T-helper 2 cell treated with Interferon-gamma antibody and Interleukin-4, amounts not matched to agents 5 μg/mL and 100 μg/mL, for 36 hours (primary cell): Measurements from ENCODE around the gene LRRC42.
"Not testable (repeated sequence)": the region's sequence is repeated elsewhere in the genome, so short reads cannot be mapped to it uniquely, and the experiment has no call there.

Experiments
- DNase-seq: peaks from one replicate; pipeline ENCODE4 v3.0.0; 2021; ENCODE audit warnings: low spot score
- H3K27ac Mint-ChIP-seq: one replicate; pipeline ENCODE4 v1.8.0; 2021; ENCODE audit warnings: mild to moderate bottlenecking, mixed read lengths
- H3K27me3 Mint-ChIP-seq: one replicate; pipeline ENCODE4 v1.8.0; 2021; ENCODE audit warnings: low read depth, mixed read lengths
- H3K36me3 Mint-ChIP-seq: one replicate; pipeline ENCODE4 v1.8.0; 2021; ENCODE audit warnings: low read depth, mixed read lengths
- H3K4me1 Mint-ChIP-seq: one replicate; pipeline ENCODE4 v1.8.0; 2021; ENCODE audit warnings: low read depth, mixed read lengths
- H3K4me3 Mint-ChIP-seq: one replicate; pipeline ENCODE4 v1.8.0; 2022; ENCODE audit warnings: mild to moderate bottlenecking, moderate library complexity, mixed read lengths
- H3K9me3 Mint-ChIP-seq: one replicate; pipeline ENCODE4 v1.8.0; 2021; ENCODE audit warnings: mixed read lengths

The LRRC42 gene

DNA sequence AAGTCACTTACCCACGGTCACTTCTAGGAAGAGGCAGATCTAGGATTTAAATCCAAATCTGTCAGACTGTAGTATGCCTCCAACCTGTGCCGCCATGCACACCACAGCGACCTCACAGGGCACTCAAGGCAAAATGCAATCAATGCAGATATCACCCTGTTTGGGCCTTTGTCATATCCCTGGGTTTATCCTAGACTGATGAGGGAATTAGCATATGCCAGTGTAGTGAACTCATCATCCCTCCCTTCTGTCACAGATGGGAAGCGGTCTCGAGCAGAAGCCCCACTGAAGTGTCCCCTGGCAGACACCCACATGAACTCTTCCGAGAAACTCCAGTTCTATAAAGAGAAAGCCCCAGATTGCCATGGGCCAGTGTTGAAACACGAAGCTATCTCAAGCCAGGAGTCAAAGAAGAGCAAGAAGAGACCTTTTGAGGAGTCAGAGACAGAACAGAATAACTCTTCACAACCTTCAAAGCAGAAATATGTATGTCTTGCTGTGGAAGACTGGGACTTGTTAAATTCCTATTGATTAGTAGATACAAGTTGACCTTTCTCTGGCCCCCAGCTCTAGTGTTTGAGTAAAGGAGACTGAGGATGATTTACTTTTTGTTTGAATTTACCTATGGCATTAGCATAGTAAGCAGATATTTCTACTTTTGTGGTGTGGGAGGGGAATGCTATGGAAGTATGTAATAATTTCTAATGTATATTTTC lies 21.4 kb downstream of the LRRC42 start:
- Mint-ChIP-seq H3K4me1 (peaks cover 7% of the 10 kb centered on the region), H3K9me3 (no peaks in the 10 kb centered on the region), H3K27me3 (no peaks in the 10 kb centered on the region), H3K36me3 (peaks cover 49% of the 10 kb centered on the region), H3K4me3 (no peak overlapping the region), H3K27ac (no peak overlapping the region)
- no peak for DNase-seq

DNA sequence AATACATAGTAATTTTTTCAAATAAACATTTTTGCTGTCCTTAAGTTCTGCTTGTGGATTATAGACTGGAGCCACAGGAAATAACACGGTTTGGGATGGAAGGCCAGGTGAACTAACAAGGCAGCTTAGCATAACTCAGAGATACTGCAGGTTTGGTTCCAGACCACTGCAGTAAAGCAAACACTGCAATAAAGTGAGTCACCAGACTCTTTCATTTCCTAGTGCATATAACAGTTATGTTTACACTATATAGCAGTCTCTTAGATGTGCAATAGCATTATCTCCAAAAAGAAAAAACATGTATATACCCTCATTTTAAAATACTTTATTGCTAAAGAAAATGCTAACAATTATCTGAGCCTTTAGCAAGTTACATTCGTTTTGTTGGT lies 22.0 kb downstream of the LRRC42 start:
- DNase-seq: no peak
- peaks cover 46% of the 10 kb centered on the region for H3K36me3 Mint-ChIP-seq
- no peak overlapping the region for H3K4me3 Mint-ChIP-seq
- H3K9me3 Mint-ChIP-seq: no peaks in the 10 kb centered on the region
- peaks cover 7% of the 10 kb centered on the region for H3K4me1 Mint-ChIP-seq
- no peaks in the 10 kb centered on the region for H3K27me3 Mint-ChIP-seq
- H3K27ac Mint-ChIP-seq: no peak overlapping the region

DNA sequence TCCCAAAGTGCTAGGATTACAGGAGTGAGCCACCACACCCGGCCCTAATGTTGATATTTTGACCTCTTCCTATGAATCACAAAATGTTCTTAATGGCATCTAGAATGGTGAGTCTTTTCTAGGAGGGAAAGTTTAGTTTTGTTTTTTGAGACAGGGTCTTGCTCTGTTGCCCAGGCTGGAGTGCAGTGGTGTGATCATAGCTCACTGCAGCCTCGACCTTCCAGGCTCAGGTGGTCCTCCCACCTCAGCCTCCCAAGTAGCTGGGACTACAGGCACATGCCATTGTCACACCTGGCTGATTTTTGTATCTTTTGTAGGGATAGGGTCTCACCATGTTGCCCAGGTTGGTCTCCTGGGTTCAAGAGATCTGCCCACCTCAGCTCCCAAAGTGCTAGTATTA lies 23.2 kb downstream of the LRRC42 start:
- not testable (repeated sequence) for H3K4me1 Mint-ChIP-seq, H3K4me3 Mint-ChIP-seq, H3K27ac Mint-ChIP-seq, DNase-seq, H3K9me3 Mint-ChIP-seq, H3K27me3 Mint-ChIP-seq
- peaks cover 38% of the 10 kb centered on the region for H3K36me3 Mint-ChIP-seq

DNA sequence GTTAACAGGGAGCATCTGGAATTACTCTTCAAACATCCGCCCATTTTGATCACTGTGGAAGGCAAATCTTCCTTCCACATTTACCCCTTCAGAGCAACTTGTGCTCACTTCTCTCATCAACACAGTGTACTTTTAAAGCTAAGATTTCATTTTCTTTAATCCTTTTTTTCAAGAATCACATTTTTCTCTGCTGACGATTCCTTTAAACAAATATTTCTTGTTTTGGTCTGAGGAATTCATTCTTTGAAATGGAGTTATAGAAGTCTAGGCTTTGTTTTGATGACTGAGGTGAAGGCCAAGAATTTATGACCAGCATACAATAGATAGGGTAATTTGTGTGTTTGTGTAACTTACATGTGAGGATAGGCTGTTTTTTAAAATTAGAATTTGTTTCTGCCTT lies 25.6 kb downstream of the LRRC42 start:
- no peaks in the 10 kb centered on the region for H3K27me3 Mint-ChIP-seq
- H3K36me3 Mint-ChIP-seq: peaks cover 29% of the 10 kb centered on the region
- H3K4me1 Mint-ChIP-seq: peaks cover 4% of the 10 kb centered on the region
- H3K9me3 Mint-ChIP-seq: no peaks in the 10 kb centered on the region
- no peak overlapping the region for H3K4me3 Mint-ChIP-seq
- H3K27ac Mint-ChIP-seq: no peak overlapping the region
- no peak for DNase-seq

DNA sequence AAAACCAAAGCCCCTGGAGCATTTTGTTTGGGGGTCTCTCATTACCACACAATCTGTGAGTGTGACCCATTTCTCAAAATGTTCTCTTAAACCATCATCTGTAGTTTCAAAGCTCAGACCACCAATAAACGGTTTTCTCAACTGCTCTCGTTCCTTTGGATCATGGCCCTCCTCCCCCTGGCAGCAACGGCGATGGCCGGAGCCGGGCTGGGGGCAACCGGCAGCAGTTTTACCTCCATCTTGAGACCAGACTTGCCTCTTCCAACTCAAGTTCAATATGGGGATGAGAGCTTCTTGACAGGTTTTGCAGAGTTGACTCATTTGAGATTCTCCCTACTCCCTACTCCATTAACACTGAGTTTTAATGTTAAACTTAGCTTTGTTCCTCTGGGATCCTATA lies 29.7 kb downstream of the LRRC42 start:
- H3K36me3 Mint-ChIP-seq: peaks cover 6% of the 10 kb centered on the region
- peaks cover 5% of the 10 kb centered on the region for H3K4me1 Mint-ChIP-seq
- no peak for DNase-seq
- H3K27ac Mint-ChIP-seq: no peak overlapping the region
- H3K4me3 Mint-ChIP-seq: no peak overlapping the region
- no peaks in the 10 kb centered on the region for H3K9me3 Mint-ChIP-seq
- peaks cover 2% of the 10 kb centered on the region for H3K27me3 Mint-ChIP-seq

DNA sequence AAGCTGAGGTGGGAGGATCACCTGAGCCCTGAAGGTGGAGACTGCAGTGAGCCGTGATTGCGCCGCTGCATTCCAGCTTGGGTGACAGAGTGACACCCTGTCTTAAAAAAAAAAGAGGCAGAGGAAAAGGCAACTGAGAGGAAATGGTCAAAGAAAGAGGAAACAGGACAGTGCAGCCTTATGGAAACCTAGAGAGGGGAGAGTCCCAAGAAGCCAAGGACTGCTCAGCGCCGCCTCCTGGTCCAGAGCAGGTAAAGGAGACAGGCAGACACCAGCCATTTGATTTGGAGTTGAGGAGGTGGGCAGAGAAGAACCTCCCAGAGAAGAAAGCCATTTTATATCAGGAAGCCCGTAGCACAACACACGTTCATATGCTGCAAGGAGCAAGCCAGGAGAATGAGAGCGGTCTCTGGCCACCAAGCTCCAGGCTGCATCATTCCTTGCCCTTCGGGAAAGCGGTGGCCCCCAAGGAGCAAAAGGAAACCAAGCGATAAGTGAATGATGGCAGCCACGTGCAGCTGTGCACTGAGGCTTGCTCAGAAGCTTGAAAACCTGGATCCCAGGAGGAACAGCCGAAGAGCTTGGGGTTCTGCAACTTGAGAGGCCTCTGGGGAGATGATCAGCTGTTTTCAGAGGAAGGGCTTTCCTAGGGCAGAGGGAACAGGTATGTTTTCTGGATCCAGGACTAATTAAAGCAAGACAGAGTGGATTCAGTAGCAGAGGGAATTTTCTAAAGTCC lies 33.7 kb downstream of the LRRC42 start:
- H3K4me3 Mint-ChIP-seq: no peak overlapping the region
- H3K9me3 Mint-ChIP-seq: no peaks in the 10 kb centered on the region

DNA sequence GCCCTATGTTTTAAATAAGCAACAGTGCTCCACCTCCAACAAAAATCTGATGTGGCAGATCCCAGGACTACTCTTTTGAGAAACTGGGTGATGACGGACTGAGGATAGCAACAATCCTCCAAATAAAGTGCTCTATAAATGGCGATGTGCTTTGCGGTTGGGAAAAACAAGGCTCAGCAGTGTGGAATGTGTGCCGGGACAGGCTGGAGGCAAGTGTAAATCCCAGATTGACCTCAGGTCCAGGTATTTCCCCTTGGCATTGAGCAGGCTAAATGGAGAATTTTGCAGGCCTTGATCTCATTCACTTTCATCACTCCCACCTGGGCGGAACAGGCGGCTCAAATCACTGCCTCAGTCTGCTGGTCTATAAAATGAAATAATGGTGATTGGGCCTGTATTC lies 35.1 kb downstream of the LRRC42 start:
- Mint-ChIP-seq H3K27ac (no peak overlapping the region), H3K9me3 (no peaks in the 10 kb centered on the region), H3K27me3 (peaks cover 7% of the 10 kb centered on the region), H3K4me1 (peaks cover 12% of the 10 kb centered on the region), H3K4me3 (no peak overlapping the region), H3K36me3 (no peaks in the 10 kb centered on the region)
- no peak for DNase-seq

More for the DNA sequence above, 33.7 kb downstream of the LRRC42 start:
- no peak overlapping the region for H3K27ac Mint-ChIP-seq
- peaks cover 9% of the 10 kb centered on the region for H3K4me1 Mint-ChIP-seq
- H3K27me3 Mint-ChIP-seq: peaks cover 7% of the 10 kb centered on the region
- no peaks in the 10 kb centered on the region for H3K36me3 Mint-ChIP-seq
- no peak for DNase-seq

DNA sequence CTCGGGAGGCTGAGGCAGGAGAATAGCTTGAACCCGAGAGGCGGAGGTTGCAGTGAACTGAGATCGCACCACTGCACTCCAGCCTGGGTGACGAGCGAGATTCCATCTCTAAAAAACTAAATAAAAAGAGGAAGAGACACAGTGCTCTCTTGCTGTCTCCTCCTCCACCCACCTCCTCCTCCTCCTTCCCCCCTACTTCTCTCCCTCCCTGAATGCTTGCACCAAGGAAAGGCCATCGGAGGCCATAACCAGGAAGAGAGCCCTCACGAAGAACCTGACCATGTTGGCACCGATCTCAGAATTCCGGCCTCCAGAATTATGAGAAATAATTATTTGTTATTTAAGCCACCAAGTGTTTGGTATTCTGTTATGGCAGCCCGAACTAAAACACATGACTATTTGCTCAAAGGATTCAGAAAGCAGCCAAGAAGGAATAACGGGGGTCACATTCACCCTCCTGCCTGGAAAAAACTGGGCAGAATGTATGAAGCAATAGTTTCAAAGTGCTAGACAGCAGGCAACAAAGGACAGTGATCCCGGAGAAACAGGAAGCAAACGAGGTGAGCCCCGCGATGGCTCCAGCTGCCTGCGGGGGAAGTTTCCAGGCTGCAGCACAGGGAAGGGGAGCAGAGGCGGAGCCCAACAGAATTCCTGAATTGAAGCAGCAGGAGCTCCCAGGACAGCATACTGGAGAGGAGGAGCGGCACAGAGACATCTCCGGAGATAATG lies 36.0 kb downstream of the LRRC42 start:
- Mint-ChIP-seq H3K36me3 (no peaks in the 10 kb centered on the region), H3K27me3 (peaks cover 7% of the 10 kb centered on the region), H3K4me3 (no peak overlapping the region), H3K9me3 (no peaks in the 10 kb centered on the region), H3K27ac (no peak overlapping the region), H3K4me1 (peaks cover 16% of the 10 kb centered on the region)
- DNase-seq: no peak

DNA sequence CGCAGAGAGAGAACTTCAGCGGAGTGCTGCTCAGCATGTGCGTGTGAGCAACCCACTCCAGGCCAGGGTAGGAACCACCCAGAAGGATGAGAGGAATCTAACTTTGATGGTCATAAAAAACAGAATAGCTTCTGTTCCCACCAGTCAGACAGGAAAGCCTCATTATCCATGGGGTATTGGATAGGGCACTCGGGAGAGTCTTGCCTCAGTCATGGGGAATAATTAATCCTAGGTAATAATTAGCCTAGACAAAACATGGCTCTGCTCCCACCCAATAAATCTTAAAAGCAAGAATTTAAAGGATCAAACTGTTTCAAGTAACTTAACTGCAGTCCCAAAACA lies 36.6 kb downstream of the LRRC42 start:
- Mint-ChIP-seq H3K27me3 (peaks cover 7% of the 10 kb centered on the region), H3K9me3 (no peaks in the 10 kb centered on the region), H3K4me1 (peaks cover 18% of the 10 kb centered on the region), H3K4me3 (no peak overlapping the region), H3K27ac (no peak overlapping the region), H3K36me3 (no peaks in the 10 kb centered on the region)
- no peak for DNase-seq

DNA sequence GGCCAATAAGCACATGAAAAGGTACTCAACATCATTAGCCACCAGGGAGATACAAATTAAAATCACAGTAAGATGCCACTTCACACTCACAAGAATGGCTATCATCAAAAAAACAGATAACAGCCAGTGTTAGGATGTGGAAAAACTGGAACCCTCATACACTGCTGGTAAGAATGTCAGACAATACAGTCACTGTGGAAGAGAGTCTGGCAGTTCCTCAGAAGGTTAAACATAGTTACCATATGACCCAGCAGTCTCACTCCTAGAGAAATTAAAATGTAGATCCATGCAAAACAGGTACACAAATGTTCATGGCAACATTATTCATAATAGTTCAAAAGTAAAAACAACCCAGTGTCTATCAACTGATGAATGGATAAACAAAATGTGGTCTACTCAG lies 38.6 kb downstream of the LRRC42 start:
- peaks cover 22% of the 10 kb centered on the region for H3K4me1 Mint-ChIP-seq
- peaks cover 5% of the 10 kb centered on the region for H3K27me3 Mint-ChIP-seq
- H3K36me3 Mint-ChIP-seq: no peaks in the 10 kb centered on the region
- H3K4me3 Mint-ChIP-seq: no peak overlapping the region
- H3K27ac Mint-ChIP-seq: no peak overlapping the region
- DNase-seq: no peak
- no peaks in the 10 kb centered on the region for H3K9me3 Mint-ChIP-seq

DNA sequence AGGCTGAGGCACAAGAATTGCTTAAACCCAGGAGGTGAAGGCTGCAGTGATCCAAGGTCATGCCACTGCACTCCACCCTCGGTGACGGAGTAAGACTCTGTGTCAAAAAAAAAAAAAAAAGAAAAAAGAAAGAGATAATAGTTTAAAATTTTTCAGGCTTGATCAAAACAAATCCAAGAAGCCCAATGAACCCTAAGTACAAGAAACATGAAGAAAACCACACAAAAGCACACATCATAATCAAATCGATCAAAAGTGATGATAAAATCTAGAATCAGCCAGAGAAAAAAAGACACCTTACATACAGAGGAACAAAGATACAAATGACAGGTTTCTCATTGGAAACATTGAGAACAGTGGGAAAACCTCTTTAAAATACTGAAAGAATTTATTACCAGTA lies 40.3 kb downstream of the LRRC42 start:
- Mint-ChIP-seq H3K36me3 (no peaks in the 10 kb centered on the region), H3K27ac (no peak overlapping the region), H3K27me3 (peaks cover 5% of the 10 kb centered on the region), H3K4me1 (peaks cover 22% of the 10 kb centered on the region), H3K9me3 (no peaks in the 10 kb centered on the region), H3K4me3 (no peak overlapping the region)
- DNase-seq: no peak

DNA sequence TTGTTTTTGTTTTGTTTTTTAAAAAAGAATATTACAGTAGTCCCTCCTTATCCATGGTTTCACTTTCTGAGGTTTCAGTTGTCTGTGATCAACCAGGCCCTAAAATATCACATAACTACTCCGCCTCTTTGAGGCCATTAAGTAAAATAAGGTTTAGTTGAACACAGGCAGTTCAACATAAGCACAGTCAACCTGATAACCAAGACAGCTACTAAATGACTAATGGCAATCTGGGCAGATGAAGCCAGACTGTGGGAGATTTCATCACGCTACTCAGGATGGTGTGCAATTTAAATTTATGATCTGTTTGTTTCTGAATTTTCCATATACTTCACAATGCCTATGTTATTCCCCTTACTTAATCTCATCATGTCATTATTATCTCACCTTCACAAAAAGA lies 41.7 kb downstream of the LRRC42 start:
- peaks cover 18% of the 10 kb centered on the region for H3K4me1 Mint-ChIP-seq
- no peak for DNase-seq
- no peaks in the 10 kb centered on the region for H3K9me3 Mint-ChIP-seq
- no peaks in the 10 kb centered on the region for H3K27me3 Mint-ChIP-seq
- no peaks in the 10 kb centered on the region for H3K36me3 Mint-ChIP-seq
- no peak overlapping the region for H3K27ac Mint-ChIP-seq
- no peak overlapping the region for H3K4me3 Mint-ChIP-seq

DNA sequence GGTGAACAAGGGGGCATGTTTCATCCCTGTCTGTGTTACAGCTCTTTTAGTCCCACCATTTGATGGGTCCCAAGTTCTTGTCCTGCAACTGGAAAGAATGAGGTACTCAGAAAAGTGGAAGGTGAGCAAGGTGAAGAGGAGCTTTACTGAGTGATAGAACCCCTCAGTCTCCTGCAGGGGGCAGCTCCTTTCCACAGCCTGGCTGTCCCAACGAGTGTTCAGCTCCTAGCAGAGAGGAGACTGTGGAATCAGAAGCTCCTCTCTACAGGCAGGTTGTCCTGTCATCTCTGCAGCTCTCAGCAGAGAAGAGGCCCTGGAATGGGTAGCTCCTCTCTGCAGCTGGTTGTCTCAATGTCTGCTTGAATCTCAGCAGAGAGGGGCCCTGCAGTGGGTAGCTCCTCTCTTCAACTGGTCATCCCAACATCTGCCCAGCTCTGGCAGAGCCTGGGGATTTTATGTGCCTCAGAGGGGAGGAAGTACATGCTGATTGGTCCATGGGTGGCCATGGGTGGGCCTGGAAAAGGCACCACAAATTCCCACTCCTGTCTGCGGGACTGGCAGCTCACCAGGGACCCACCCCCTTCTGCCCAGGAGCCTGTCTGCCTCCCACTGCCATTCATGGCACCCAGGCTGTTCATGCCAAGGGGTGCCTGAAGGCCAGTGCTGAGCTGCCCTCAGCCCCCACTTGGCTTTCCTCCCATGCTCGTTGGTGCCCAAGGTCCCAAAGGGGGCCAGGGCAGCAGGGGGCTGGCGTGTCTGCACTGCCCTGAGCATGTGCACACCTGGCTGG lies 46.1 kb downstream of the LRRC42 start:
- H3K9me3 Mint-ChIP-seq: no peaks in the 10 kb centered on the region
- peaks cover 4% of the 10 kb centered on the region for H3K27me3 Mint-ChIP-seq
- DNase-seq: no peak
- H3K27ac Mint-ChIP-seq: no peak overlapping the region
- H3K4me1 Mint-ChIP-seq: peaks cover 6% of the 10 kb centered on the region
- no peaks in the 10 kb centered on the region for H3K36me3 Mint-ChIP-seq
- H3K4me3 Mint-ChIP-seq: no peak overlapping the region

DNA sequence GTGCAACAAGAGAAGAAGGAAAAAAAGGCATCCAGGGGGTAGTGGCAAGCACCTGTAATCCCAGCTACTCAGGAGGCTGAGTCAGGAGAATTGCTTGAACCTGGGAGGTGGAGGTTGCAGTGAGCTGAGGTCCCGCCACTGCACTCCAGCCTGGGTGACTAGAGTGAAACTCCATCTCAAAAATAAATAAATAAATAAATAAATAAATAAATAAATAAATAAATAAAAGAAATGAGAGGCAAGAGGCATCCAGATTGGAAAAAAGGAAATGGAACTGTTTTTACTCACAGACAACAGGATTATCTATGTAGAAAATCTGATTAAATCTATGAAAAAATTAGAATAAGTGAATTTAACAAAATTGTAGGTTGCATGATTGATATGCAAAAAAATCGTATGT lies 48.4 kb downstream of the LRRC42 start:
- H3K4me1 Mint-ChIP-seq, H3K4me3 Mint-ChIP-seq, H3K27me3 Mint-ChIP-seq, H3K9me3 Mint-ChIP-seq, DNase-seq, H3K27ac Mint-ChIP-seq, H3K36me3 Mint-ChIP-seq: not testable (repeated sequence)
